Stimulated activated CD4-positive, alpha-beta T cell treated with anti-CD3 and anti-CD28 coated beads, Interleukin-4, amount 100 ng/mL, for 1 hour (primary cell): ENCODE data around the gene AANAT.

Source experiments
- DNase-seq: peaks from one replicate; pipeline ENCODE4 v3.0.0-alpha.2; 2020

AANAT gene

GRCh38 chr17:76469076-76469990 lies 1.9 kb downstream of the AANAT start:
- no peak for DNase-seq

GRCh38 chr17:76469991-76470739 lies 2.8 kb downstream of the AANAT start:
- DNase-seq: no peak

DNA sequence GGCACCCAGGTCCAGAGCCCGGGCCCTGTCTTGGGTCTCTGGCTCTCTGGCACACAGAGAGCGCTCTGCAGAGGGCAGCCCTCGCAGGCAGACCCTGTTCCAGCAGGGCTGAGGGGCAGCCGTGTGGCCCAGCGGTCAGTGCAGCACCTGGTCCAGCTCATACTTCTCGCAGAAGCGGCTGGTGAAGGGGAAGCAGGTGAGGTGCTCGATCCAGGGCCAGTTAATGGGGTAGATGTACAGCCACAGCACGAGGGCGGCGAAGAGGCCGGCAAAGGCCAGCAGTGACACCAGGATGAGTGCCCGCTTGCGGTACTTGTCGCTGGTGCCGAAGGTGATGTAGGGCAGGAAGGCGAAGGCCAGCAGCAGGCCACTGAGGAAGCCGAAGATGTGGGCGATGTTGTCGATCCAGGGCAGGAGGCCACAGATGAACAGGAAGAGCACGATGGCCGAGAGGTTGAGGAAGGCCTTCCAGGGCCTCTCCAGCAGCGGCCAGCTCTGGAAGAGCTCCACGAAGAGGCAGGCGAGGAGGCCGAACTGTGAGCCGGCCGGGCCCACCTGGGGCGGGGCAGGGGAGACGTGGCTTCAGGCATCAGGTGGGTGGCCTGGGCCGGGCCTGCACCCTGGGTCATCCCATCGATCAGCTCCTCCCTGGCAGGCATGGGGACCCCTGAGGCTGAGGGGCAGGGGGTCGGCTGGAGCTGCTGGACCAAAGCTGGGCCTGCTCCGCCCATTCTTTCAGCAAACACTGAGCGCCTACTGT lies 4.3 kb downstream of the AANAT start:
- no peak for DNase-seq

GRCh38 chr17:76472258-76472645 lies 4.8 kb downstream of the AANAT start:
- DNase-seq: no peak

DNA sequence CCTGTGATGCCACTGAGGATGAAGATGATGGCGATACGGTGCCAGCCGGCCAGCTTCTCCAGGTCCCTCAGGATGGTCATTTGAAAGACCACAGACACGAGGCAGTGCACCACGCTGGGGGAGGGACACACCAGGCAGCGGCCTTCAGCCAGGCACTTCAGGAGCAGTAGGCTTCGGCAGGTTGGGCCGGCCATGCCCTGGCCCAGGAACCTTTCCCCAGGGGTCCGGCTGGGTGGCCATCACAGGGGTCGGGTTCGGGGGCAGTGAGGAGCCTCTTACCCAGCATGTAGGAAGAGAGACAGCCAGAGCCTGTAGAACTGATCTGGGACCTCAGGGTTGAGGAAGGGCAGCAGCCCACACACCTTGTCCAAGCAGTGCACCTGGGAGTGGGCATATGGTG lies 5.3 kb downstream of the AANAT start:
- no peak for DNase-seq

DNA sequence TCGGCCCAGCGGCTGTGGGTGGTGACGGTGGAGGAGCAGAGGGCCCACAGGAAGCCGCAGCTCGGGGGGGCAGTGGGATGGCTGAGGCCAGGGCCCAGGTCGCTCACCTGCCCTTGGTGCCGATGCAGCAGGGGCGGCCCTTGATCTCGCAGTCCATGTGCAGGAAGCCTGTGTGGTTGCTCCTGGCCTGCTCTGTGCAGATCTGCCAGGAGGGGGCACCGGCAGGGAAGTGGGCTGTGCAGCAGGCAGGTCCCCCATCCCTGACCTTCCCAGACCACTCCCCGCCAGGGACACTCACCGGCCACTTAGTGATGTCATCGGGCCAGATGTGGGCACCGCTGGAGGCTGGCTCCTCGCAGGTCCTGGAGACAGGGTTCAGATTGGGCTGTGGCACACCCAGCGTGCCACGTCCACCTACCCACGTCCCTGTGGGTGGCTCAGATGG lies 6.2 kb downstream of the AANAT start:
- DNase-seq: no peak

- DNase-seq: no peak
These were observed 6.8 kb downstream of the AANAT start for GRCh38 chr17:76474238-76474637.

GRCh38 chr17:76474894-76475293 lies 7.5 kb downstream of the AANAT start:
- DNase-seq: no peak

DNA sequence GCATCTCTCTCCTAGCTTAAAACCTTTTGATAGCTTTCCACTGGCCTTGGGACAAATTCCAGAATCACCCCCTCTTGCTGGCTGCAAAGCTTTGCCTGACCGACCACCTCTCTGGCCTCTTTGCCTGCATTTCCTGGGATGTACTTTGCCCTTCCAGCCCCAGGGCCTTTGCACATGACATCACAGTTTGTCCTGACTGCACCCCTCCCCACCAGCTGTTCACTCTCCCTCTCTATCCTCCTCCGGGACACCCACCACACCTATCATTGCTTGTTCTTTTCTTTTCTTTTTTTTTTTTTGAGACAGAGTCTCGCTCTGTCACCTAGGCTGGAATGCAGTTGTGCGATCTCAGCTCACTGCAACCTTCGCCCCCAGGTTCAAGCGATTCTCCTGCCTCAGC lies 7.9 kb downstream of the AANAT start:
- no peak for DNase-seq

- DNase-seq: no peak
These were observed 9.3 kb downstream of the AANAT start for GRCh38 chr17:76476736-76477135.

GRCh38 chr17:76477576-76477975 lies 10.2 kb downstream of the AANAT start:
- no peak for DNase-seq

DNA sequence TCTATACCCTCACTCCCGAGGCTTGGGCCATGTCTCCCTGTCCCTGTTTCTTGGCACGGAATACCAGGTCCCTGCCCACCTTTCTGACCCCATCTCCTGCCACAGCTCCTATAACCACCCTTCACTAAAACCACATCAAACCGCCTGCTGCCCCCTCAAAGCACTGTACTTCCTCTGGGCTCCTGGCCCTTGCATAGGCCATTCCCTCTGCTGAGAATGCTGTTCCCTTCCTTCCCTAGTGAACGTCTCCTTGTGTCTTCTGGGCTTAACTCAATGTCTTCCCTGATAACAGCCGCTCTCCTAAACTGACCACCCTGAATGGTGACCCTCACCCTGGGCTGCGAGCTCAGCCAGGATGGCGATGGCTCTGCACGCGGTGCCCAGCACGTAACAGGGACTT lies 10.7 kb downstream of the AANAT start:
- no peak for DNase-seq

GRCh38 chr17:76478730-76479514 lies 11.5 kb downstream of the AANAT start:
- DNase-seq: no peak

DNA sequence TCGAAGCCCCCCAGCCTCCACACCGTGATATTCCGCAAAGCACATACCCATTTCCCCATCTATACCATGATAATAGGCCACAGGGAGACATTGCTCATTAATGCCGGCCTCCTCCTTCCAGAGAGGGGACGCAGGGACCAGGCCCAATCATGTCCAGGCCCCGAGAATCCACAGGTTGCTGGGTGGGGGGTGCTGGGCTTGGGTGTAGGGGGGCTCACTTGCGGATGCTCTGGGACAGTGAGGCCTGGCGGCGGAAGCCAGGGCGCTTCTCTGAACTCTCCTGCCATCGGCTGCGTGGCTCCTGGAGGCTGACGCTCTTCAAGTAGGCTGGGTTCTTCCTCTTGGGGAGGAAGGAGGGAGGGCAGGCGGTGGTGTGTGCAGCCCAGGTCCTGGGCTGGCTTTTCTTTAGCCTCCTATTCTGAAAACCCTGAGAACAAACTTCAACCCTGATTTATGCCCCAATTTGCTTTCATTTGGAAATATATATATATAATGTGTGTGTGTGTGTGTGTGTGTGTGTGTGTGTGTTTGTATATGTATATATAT lies 12.2 kb downstream of the AANAT start:
- no peak for DNase-seq

DNA sequence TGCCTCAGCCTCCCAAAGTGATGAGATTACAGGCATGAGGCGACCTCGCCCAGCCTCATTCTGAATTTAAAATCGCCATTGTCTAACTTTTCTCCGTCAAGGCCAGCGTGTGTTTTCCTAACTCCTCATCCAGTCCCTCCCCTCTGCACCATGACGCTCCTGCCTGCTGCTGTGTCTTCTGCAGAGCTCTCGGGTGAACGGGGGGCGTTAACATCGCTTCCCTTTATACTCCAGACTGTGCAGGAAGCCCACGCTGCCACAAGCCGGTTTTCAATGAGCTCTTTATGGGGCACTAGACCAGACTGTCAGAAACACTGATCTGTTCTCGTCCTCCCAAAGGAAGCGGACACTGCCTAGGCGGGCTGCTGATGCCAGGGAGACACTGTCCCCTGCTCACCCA lies 13.2 kb downstream of the AANAT start:
- DNase-seq: no peak

- DNase-seq: no peak
These were observed 13.8 kb downstream of the AANAT start for GRCh38 chr17:76481071-76481655.

GRCh38 chr17:76484228-76484725 lies 16.9 kb downstream of the AANAT start:
- no peak for DNase-seq

GRCh38 chr17:76485569-76485968 lies 18.2 kb downstream of the AANAT start:
- DNase-seq: no peak

GRCh38 chr17:76487451-76488192 lies 20.2 kb downstream of the AANAT start:
- DNase-seq: no peak

DNA sequence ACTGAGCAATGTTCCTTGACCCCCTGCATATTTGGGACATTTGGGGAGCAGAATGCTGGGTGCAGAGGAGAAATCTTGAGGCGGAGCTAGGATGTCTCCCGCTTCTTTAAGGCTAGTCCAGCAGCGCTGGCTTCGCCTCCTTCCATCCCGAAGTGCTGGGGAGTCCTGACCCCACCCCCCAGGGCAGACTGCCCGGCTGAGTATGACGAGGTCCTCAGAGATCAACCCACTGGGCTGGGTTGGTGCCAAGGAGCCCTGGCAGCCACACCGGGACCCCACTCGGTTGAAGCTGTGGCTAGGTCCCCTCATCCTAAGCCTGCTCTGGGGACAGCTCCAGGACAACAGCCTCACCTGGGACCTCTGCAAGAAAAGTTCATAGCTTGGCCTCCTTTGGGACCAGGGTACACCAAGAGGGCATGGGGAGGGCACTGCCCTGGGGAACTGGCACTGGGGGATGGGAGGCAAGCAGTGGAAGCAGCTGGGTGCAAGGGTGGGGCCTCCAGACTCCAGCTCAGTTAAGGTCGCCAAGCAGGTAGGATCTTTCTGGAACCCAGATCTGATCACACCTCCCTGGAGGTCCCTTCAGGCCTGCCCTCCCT lies 22.8 kb downstream of the AANAT start:
- DNase-seq: no peak
